T-cell (primary cell): ENCODE results near the gene DLEU7. TPM values are rescaled to one million over a fixed set of nuclear protein-coding genes. Genes with fewer than 3 reads are reported as not detected.

ENCODE experiments used
- ATAC-seq, 4 experiments: fragments of 200-7000 bp in 3 of 4; fragments of 150-1000 bp in 1 of 4; cut with Tn5 transposase; replicated peaks in 1 of 4; 1 replicate in 3 of 4; 2 replicates in 1 of 4; pipeline ENCODE4 v1.10.0; 2021; ENCODE audit warnings: moderate library complexity in 3 of 4, mild to moderate bottlenecking in 2 of 4, moderate number of reproducible peaks in 1 of 4
- CTCF ChIA-PET, 2 donors: fragments of 300-600 bp; sonication (Branson Sonifier 250); formaldehyde crosslinking; loops; one replicate each; lab custom pipeline; 2022; ENCODE audit warnings: antibody characterized with exemption in 2 of 2; lab: Charles Lee
- POLR2A ChIA-PET, 2 donors: fragments of 300-600 bp; sonication (Branson Sonifier 250); formaldehyde crosslinking; loops; one replicate each; lab custom pipeline; 2022; ENCODE audit warnings: antibody characterized with exemption in 2 of 2; lab: Charles Lee
- DNase-seq, 35 experiments: peaks; one replicate each; pipeline versions ENCODE4 v3.0.0 to v3.0.0-alpha.2; 2013 to 2023
- H3K27ac ChIP-seq: one replicate; pipeline ENCODE4 v1.5.1; 2013; ENCODE audit warnings: low read length
- H3K27me3 ChIP-seq, 2 experiments: replicated peaks in 1 of 2; 1 replicate in 1 of 2; 2 replicates in 1 of 2; pipeline versions ENCODE4 v1.6.1 to v1.7.0; 2013; ENCODE audit warnings: low read length in 1 of 2, mixed read lengths in 1 of 2; ENCODE audit not compliant: control insufficient read depth in 2 of 2, insufficient read depth in 2 of 2; ENCODE audit errors: extremely low read depth in 1 of 2
- H3K36me3 ChIP-seq, 2 donors: 1 replicate in 1 of 2; 2 replicates in 1 of 2; pipeline versions ENCODE4 v1.6.1 to v1.7.0; 2013; ENCODE audit warnings: low read length in 1 of 2; ENCODE audit not compliant: control insufficient read depth in 2 of 2, insufficient read depth in 1 of 2; ENCODE audit errors: extremely low read depth in 1 of 2
- H3K4me1 ChIP-seq, 2 experiments: 1 replicate in 1 of 2; 2 replicates in 1 of 2; pipeline versions ENCODE4 v1.6.1 to v1.7.0; 2013; ENCODE audit warnings: low read length in 2 of 2, mixed read lengths in 1 of 2; ENCODE audit not compliant: insufficient read depth in 2 of 2, control insufficient read depth in 1 of 2; ENCODE audit errors: extremely low read depth in 1 of 2
- H3K4me3 ChIP-seq, 2 donors: 1 replicate in 1 of 2; 2 replicates in 1 of 2; pipeline versions ENCODE4 v1.5.1 to v1.7.0; 2013; ENCODE audit warnings: mild to moderate bottlenecking in 2 of 2, low read length in 1 of 2, moderate library complexity in 1 of 2; ENCODE audit not compliant: control insufficient read depth in 1 of 2; ENCODE audit errors: extremely low read depth in 1 of 2
- H3K9me3 ChIP-seq: 2 replicates; pipeline ENCODE4 v1.7.0; 2013
- H3K27ac Mint-ChIP-seq, 2 donors: one replicate each; pipeline ENCODE4 v1.8.0; 2020 to 2021; ENCODE audit warnings: mild to moderate bottlenecking in 2 of 2, mixed read lengths in 2 of 2
- H3K27me3 Mint-ChIP-seq, 2 donors: one replicate each; pipeline ENCODE4 v1.8.0; 2021 to 2022; ENCODE audit warnings: mixed read lengths in 2 of 2
- H3K36me3 Mint-ChIP-seq: one replicate; pipeline ENCODE4 v1.8.0; 2021; ENCODE audit warnings: mixed read lengths
- H3K4me1 Mint-ChIP-seq, 3 donors: one replicate each; pipeline ENCODE4 v1.8.0; 2020 to 2022; ENCODE audit warnings: mixed read lengths in 3 of 3, mild to moderate bottlenecking in 1 of 3
- H3K4me3 Mint-ChIP-seq, 3 donors: one replicate each; pipeline ENCODE4 v1.8.0; 2020 to 2022; ENCODE audit warnings: mild to moderate bottlenecking in 3 of 3, mixed read lengths in 3 of 3, moderate library complexity in 3 of 3
- H3K9me3 Mint-ChIP-seq, 3 donors: one replicate each; pipeline ENCODE4 v1.8.0; 2020 to 2022; ENCODE audit warnings: mixed read lengths in 3 of 3
- WGBS: methylation state at CpG from one replicate; pipeline ENCODE4 v1.1.5; 2013; ENCODE audit warnings: missing lambda C conversion rate; ENCODE audit not compliant: insufficient coverage; 5-methylcytosine and 5-hydroxymethylcytosine counted together
- total RNA-seq, 35 experiments: library from RNA in 6 of 35; stranded (reverse) in 6 of 35; fragments of 120-200 nt in 1 of 35; gene quantifications; one replicate each; pipeline versions ENCODE4 v1.2.1 to v1.2.4 and lab custom pipeline; 2013 to 2026

DLEU7 gene
- total RNA-seq, 5 donors from 2014 or later (not counting 1 experiment from before 2014, with no cell fraction given): not detected

DNA sequence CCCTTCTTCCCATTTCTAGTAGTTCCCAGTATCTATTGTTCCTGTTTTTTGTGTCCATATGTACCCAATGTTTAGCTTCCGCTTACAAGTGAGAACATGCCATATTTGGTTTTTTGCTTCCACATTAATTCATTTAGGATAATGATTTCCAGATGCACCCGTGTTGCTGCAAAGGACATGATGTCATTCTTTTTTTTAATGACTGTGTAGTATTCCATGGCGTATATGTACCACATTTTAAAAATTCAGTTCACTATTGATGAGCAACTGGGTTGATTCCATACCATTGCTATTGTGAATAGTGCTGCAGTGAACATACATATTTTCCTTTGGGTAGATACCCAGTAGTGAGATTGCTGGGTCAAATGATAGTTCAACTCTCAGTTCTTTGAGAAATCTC is 50.5 kb downstream of the DLEU7 start:
- no CpG with 5 or more reads among the region's 3 CpGs for WGBS
- POLR2A ChIA-PET: no interaction called here
- Mint-ChIP-seq H3K27ac (no peak overlapping the region), H3K4me1 (no peaks in the 10 kb centered on the region), H3K36me3 (no peaks in the 10 kb centered on the region), H3K4me3 (no peak overlapping the region), H3K27me3 (peaks cover 0 to 3% of the 10 kb centered on the region in 2 donors), H3K9me3 (no peaks in the 10 kb centered on the region)
- H3K4me3 ChIP-seq: no peak overlapping the region
- no peaks in the 10 kb centered on the region for H3K9me3 ChIP-seq
- H3K27ac ChIP-seq: no peak overlapping the region
- CTCF ChIA-PET: no interaction called here
- H3K36me3 ChIP-seq: no peaks in the 10 kb centered on the region
- H3K4me1 ChIP-seq: no peaks in the 10 kb centered on the region
- H3K27me3 ChIP-seq: peaks cover 0 to 3% of the 10 kb centered on the region in 2 experiments
- ATAC-seq (no peak), DNase-seq (no peak)

DNA sequence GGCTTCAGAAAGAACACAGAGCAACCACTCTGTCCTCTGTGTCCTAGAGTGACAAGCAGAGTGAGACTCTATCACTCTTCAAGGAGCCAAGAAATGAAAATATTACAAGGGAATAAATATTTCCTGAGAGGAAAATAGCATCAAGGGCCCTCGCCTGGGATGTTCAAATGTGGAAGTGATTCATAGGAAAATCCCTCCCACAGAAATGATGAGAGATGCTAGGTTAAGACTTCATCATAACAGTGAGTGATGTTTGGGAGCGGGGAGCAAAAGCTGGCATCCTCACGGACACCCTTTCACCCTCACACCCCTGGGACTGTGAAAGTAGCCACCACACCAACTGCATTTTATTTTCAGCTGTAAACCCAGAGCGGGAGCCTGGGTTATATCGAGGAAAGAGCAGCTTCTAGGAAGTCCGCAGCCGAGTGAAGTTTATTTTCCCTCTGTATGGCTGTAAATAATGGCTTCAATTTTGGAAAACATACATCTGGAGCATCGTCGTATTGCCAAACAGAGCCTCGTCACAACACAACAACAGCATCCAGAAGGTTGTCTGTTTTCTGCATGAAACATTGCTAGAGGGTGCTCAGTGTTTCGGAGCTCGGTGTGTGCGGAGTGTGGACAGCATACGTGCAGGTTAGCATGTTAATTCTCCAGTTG is 54.8 kb downstream of the DLEU7 start:
- H3K36me3 ChIP-seq: no peaks in the 10 kb centered on the region
- no peaks in the 10 kb centered on the region for H3K4me1 ChIP-seq
- CTCF ChIA-PET: no interaction called here
- Mint-ChIP-seq H3K4me3 (no peak overlapping the region), H3K4me1 (no peaks in the 10 kb centered on the region), H3K27ac (no peak overlapping the region), H3K36me3 (no peaks in the 10 kb centered on the region), H3K9me3 (no peaks in the 10 kb centered on the region), H3K27me3 (peaks cover under 1 to 3% of the 10 kb centered on the region in 2 donors)
- DNase-seq: no peak
- H3K27ac ChIP-seq: no peak overlapping the region
- H3K27me3 ChIP-seq: peaks cover 0 to 6% of the 10 kb centered on the region in 2 experiments
- no peaks in the 10 kb centered on the region for H3K9me3 ChIP-seq
- 84% methylated on average over 7 of the region's 14 CpGs for whole genome bisulfite sequencing
- POLR2A ChIA-PET: no interaction called here
- no peak overlapping the region for H3K4me3 ChIP-seq
- ATAC-seq: no peak

DNA sequence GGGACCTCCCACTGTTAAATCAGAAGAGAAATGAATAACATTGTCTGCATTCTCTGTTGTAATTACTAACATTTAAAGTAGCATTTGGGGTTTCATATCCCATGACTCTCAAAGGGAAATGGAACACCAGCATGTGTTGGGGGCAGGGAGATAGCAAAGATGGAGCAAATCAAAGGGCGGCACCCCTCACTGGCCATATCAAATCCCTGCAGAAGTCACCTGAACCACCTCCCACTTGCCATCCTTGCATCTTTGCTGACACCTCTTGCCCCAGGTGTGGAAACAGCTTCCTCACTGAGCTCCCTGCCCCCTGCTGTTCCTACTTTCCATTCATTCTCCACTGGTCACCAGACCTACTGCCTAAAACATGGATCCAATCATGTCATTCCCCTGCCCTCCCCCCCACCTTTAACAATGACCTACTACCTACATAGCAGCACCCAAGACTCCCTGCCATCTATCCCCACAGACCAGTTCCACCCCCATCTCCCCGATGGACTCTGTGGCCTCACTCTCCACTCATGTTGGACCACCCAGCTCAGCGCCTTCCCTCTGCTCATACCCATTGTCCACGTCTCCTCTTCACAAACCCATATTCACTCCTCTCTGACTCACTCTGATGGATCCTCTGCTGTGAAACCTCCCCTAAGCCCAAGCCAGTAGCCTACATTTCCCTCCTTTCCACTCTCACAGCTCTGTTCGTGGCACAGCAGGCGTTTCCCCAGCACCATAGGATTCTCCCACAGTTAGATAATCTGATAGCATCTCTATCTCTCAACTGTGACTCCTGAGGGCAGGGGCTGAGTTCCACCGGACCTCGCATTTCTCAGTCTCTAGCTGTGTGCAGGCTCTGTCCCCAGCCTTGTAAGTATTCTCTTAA is 55.9 kb downstream of the DLEU7 start:
- Mint-ChIP-seq H3K4me3 (no peak overlapping the region), H3K27me3 (peaks cover 3 to 4% of the 10 kb centered on the region in 2 donors), H3K27ac (no peak overlapping the region), H3K36me3 (no peaks in the 10 kb centered on the region), H3K4me1 (no peaks in the 10 kb centered on the region), H3K9me3 (no peaks in the 10 kb centered on the region)
- ChIA-PET POLR2A (no interaction called here), CTCF (no interaction called here)
- H3K9me3 ChIP-seq: no peaks in the 10 kb centered on the region
- 92% methylated on average over 8 of the region's 8 CpGs for WGBS
- H3K4me3 ChIP-seq: no peak overlapping the region
- H3K36me3 ChIP-seq: no peaks in the 10 kb centered on the region
- DNase-seq (no peak), ATAC-seq (no peak)
- no peak overlapping the region for H3K27ac ChIP-seq
- H3K27me3 ChIP-seq: peaks cover 0 to 6% of the 10 kb centered on the region in 2 experiments
- no peaks in the 10 kb centered on the region for H3K4me1 ChIP-seq

DNA sequence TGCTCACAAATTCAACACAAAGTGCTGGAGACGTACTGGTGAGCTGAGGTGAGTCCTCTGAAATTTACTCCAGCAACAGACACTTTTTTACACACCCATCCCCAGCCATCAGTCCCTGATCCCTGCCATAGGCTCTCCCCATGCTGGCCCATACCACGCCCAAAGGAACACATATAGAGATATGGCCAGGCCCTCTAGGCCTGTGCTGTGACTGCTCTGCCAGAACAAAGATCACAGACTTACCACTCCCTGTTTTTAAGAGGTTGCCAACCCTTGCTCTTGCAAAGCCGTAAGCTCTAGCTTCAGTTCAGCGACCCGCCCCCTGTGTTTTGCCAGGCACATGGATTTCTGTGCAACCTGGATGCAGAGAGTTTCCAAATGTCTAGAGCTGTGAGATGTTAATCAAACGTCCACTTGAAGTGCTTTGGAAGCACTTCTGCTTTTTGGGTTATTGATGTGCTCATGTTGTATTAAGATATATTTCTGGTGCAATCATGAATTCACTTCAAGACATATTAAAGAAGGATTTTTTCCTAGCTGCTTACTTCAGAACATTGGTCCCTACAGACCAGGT is 59.7 kb downstream of the DLEU7 start:
- WGBS: 75% methylated on average over 4 of the region's 6 CpGs
- no peaks in the 10 kb centered on the region for H3K36me3 ChIP-seq
- Mint-ChIP-seq H3K27me3 (peaks cover 5 to 9% of the 10 kb centered on the region in 2 donors), H3K9me3 (no peaks in the 10 kb centered on the region), H3K27ac (no peak overlapping the region), H3K36me3 (no peaks in the 10 kb centered on the region), H3K4me1 (no peaks in the 10 kb centered on the region), H3K4me3 (no peak overlapping the region)
- no peak overlapping the region for H3K4me3 ChIP-seq
- ATAC-seq: no peak
- CTCF ChIA-PET: interaction anchor here in 1 of 2 donors (0.5 to 0.6 kb wide), 2 partner anchors 11 to 101 kb away, joined by 4 read pairs; no protein-coding TSS in a partner anchor
- H3K9me3 ChIP-seq: no peaks in the 10 kb centered on the region
- peaks cover 0 to 4% of the 10 kb centered on the region in 2 experiments for H3K27me3 ChIP-seq
- POLR2A ChIA-PET: interaction anchor here in 1 of 2 donors (0.5 kb wide), 1 partner anchor 849 kb away, joined by 3 read pairs; no protein-coding TSS in a partner anchor
- no peak for DNase-seq
- no peak overlapping the region for H3K27ac ChIP-seq
- H3K4me1 ChIP-seq: no peaks in the 10 kb centered on the region

DNA sequence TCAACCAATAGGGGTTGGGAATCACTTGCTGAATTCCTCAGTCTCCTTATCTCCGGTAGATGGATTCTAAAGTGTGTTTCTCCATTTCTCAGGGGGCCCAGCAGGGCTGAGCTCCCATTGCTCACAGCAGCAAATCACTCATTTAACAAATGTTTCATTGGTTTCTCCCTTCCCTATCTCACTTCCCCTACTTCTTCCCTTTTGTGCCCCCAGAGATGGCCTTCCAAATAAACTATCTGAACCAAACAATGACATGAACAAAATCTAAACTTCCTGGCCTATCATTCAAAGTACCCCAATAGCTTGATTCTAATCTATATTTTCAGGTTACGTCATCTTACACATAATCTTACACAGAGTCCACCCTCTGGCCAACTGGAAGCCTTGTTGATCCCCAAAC is 60.4 kb downstream of the DLEU7 start:
- H3K27me3 ChIP-seq: peaks cover 0 to 4% of the 10 kb centered on the region in 2 experiments
- no peaks in the 10 kb centered on the region for H3K36me3 Mint-ChIP-seq
- H3K4me1 ChIP-seq: no peaks in the 10 kb centered on the region
- no peaks in the 10 kb centered on the region for H3K4me1 Mint-ChIP-seq
- H3K27me3 Mint-ChIP-seq: peaks cover 6 to 7% of the 10 kb centered on the region in 2 donors
- no peaks in the 10 kb centered on the region for H3K9me3 ChIP-seq
- H3K4me3 Mint-ChIP-seq: no peak overlapping the region
- ATAC-seq (no peak), DNase-seq (no peak)
- CTCF ChIA-PET: no interaction called here
- H3K27ac Mint-ChIP-seq: no peak overlapping the region
- H3K27ac ChIP-seq: no peak overlapping the region
- H3K36me3 ChIP-seq: no peaks in the 10 kb centered on the region
- no peaks in the 10 kb centered on the region for H3K9me3 Mint-ChIP-seq
- H3K4me3 ChIP-seq: no peak overlapping the region
- POLR2A ChIA-PET: interaction anchor here in 1 of 2 donors (0.6 to 0.7 kb wide), 2 partner anchors 27 to 148 kb away, joined by 3 to 4 read pairs; no protein-coding TSS in a partner anchor
- 90% methylated on average over 2 of the region's 2 CpGs for WGBS

DNA sequence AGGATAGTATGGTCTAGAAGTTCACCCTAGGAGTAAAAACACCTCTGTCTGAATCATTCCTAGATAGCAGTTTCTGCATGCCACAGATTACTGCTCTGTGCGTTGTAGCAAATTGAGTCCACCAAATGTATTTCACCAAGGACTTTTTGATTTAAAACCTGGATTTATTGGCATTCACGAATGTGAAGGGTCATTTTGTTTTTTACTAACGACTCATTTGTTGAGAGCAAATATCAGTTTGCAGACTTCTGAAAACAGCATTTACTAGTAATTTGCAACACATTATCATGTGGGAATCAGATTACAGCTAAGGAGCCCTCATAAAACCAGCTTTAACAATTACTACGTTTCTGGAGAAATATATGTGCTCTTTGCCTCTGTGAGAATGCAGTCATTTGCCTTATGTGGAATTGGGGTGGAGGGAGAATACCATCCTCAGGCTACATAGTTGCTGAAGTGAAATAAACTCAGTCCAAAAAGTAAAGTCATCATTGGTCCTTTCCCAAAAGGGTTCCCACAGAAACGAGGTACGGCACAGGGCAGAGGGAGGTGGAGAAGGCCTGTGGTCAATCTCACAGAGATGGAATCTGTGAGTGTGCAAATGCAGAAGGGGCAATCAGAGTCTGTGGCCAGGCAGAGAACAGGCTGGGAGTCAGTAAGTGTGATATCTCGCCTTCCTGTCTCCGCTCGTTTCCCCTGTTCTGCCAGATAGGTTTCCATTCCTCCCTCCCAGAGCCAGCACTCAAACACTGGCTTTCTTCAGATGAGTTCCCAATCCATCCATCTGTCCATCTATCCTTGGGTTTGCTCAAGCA is 63.1 kb downstream of the DLEU7 start:
- 80% methylated on average over 6 of the region's 9 CpGs for WGBS
- ATAC-seq (no peak), DNase-seq (no peak)
- Histone ChIP-seq H3K27ac (no peak overlapping the region), H3K36me3 (no peaks in the 10 kb centered on the region), H3K9me3 (no peaks in the 10 kb centered on the region), H3K4me1 (no peaks in the 10 kb centered on the region), H3K27me3 (no peaks in the 10 kb centered on the region), H3K4me3 (no peak overlapping the region)
- Mint-ChIP-seq H3K36me3 (peaks cover 6% of the 10 kb centered on the region), H3K4me3 (no peak overlapping the region), H3K27me3 (peaks cover 14 to 16% of the 10 kb centered on the region in 2 donors), H3K9me3 (peaks cover 6 to 9% (median 8%) of the 10 kb centered on the region in 3 donors), H3K4me1 (no peaks in the 10 kb centered on the region), H3K27ac (no peak overlapping the region)
- ChIA-PET CTCF (no interaction called here), POLR2A (no interaction called here)
